ENCODE data around the gene CDK5. TPM values are rescaled to one million over a fixed set of nuclear protein-coding genes. Genes with fewer than 3 reads are reported as not detected.

Gene CDK5
- total RNA-seq, 3 donors from 2014 or later: 8.3 to 12.4 (median 11.7) TPM

GRCh38 chr7:151024435-151025056 is 33.2 kb downstream of the CDK5 start, which contains the start of gene ATG9B:
Gene ATG9B (minus strand): TSS chr7:151024494. CDS start chr7:151024423, 71 bp downstream.
- DNase-seq: no peak
- Histone ChIP-seq H3K4me1 (ENCODE audit: low read depth) (peaks cover 16% of the 10 kb centered on the region), H3K9me3 (no peaks in the 10 kb centered on the region), H3K4me3 (no peak within 1 kb of the TSS), H3K36me3 (ENCODE audit: low read depth) (no peaks in the 10 kb centered on the region)
- intact Hi-C loops (cut with DNase I, micrococcal nuclease): no loop called here
- ATAC-seq: no peak
- TF ChIP-seq CTCF (IDR thresholded peaks at IDR 0.05): no peak

GRCh38 chr7:151023232-151023631 is 34.5 kb downstream of the CDK5 start:
- no peaks in the 10 kb centered on the region for H3K9me3 ChIP-seq
- H3K4me3 ChIP-seq: no peak overlapping the region
- ATAC-seq (no peak), DNase-seq (no peak)
- H3K36me3 ChIP-seq (ENCODE audit: low read depth): no peaks in the 10 kb centered on the region
- intact Hi-C loops (cut with DNase I, micrococcal nuclease): no loop called here
- TF ChIP-seq CTCF (IDR thresholded peaks at IDR 0.05): no peak
- peaks cover 17% of the 10 kb centered on the region for H3K4me1 ChIP-seq (ENCODE audit: low read depth)

GRCh38 chr7:151020231-151020630 is 37.5 kb downstream of the CDK5 start:
- intact Hi-C loops (cut with DNase I, micrococcal nuclease): no loop called here

GRCh38 chr7:151019130-151019447 is 38.6 kb downstream of the CDK5 start:
- DNase-seq: no peak
- intact Hi-C loops (cut with DNase I, micrococcal nuclease): no loop called here
- Histone ChIP-seq H3K36me3 (ENCODE audit: low read depth) (no peaks in the 10 kb centered on the region), H3K4me3 (no peak overlapping the region), H3K4me1 (ENCODE audit: low read depth) (peaks cover 13% of the 10 kb centered on the region), H3K9me3 (no peaks in the 10 kb centered on the region)
- ATAC-seq: peak; percentile 1
- no peak for TF ChIP-seq CTCF (IDR thresholded peaks at IDR 0.05)

More at GRCh38 chr7:151020231-151020630, 37.5 kb downstream of the CDK5 start:
- TF ChIP-seq CTCF (IDR thresholded peaks at IDR 0.05): no peak
- H3K9me3 ChIP-seq: no peaks in the 10 kb centered on the region
- no peak for DNase-seq
- ATAC-seq: no peak
- H3K36me3 ChIP-seq (ENCODE audit: low read depth): no peaks in the 10 kb centered on the region
- peaks cover 13% of the 10 kb centered on the region for H3K4me1 ChIP-seq (ENCODE audit: low read depth)
- H3K4me3 ChIP-seq: no peak overlapping the region

- Histone ChIP-seq H3K4me3 (no peak overlapping the region), H3K9me3 (no peaks in the 10 kb centered on the region), H3K4me1 (ENCODE audit: low read depth) (peaks cover 13% of the 10 kb centered on the region), H3K36me3 (ENCODE audit: low read depth) (no peaks in the 10 kb centered on the region)
- no peak for TF ChIP-seq CTCF (IDR thresholded peaks at IDR 0.05)
- peak; percentile 32 for ATAC-seq
- intact Hi-C loops (cut with DNase I, micrococcal nuclease): no loop called here
- no peak for DNase-seq
These were observed 39.1 kb downstream of the CDK5 start for GRCh38 chr7:151018421-151019129.
